Astrocyte (in vitro differentiated cells and primary cell): ENCODE results near the gene HIRA. TPM values are rescaled to one million over a fixed set of nuclear protein-coding genes. Genes with fewer than 3 reads are reported as not detected.

Source experiments
- DNase-seq: peaks from one replicate; pipeline ENCODE4 v3.0.0-alpha.2; 2010; ENCODE audit warnings: low read depth
- FAIRE-seq: peaks from 2 replicates; lab custom pipeline; 2011; peaks lifted over from hg19 to GRCh38; lab: Jason Lieb, UNC
- H2AFZ ChIP-seq: 2 replicates; pipeline ENCODE4 v1.6.0; 2012; ENCODE audit warnings: low read depth, low read length, inconsistent platforms
- H3K27ac ChIP-seq: 2 replicates; pipeline ENCODE4 v1.5.1; 2011; ENCODE audit warnings: low read depth, low read length, inconsistent platforms
- H3K27me3 ChIP-seq: 2 replicates; pipeline ENCODE4 v1.6.0; 2011; ENCODE audit warnings: low read length, inconsistent platforms; ENCODE audit not compliant: insufficient read depth
- H3K36me3 ChIP-seq: 2 replicates; pipeline ENCODE4 v1.5.1; 2011; ENCODE audit warnings: low read length, inconsistent platforms; ENCODE audit not compliant: insufficient read depth
- H3K4me1 ChIP-seq: 2 replicates; pipeline ENCODE4 v1.5.1; 2011; ENCODE audit warnings: low read length, inconsistent platforms; ENCODE audit not compliant: insufficient read depth
- H3K4me2 ChIP-seq: 2 replicates; pipeline ENCODE4 v1.6.0; 2012; ENCODE audit warnings: low read length, inconsistent platforms
- H3K4me3 ChIP-seq: 2 replicates; pipeline ENCODE4 v1.5.1; 2011; ENCODE audit warnings: low read depth, mild to moderate bottlenecking, low read length, inconsistent platforms; ENCODE audit not compliant: insufficient read depth
- H3K79me2 ChIP-seq: 2 replicates; pipeline ENCODE4 v1.6.0; 2012; ENCODE audit warnings: mild to moderate bottlenecking, low read length, inconsistent platforms; ENCODE audit not compliant: insufficient read depth
- H3K9ac ChIP-seq: 2 replicates; pipeline ENCODE4 v1.6.0; 2012; ENCODE audit warnings: mild to moderate bottlenecking, low read length, inconsistent platforms
- H3K9me3 ChIP-seq: 2 replicates; pipeline ENCODE4 v1.5.1; 2012; ENCODE audit warnings: low read depth, mild to moderate bottlenecking, low read length, inconsistent platforms; ENCODE audit not compliant: insufficient read depth
- H4K20me1 ChIP-seq: 2 replicates; pipeline ENCODE4 v1.6.0; 2012; ENCODE audit warnings: low read length, inconsistent platforms; ENCODE audit not compliant: insufficient read depth
- H3K27ac Mint-ChIP-seq: one replicate; pipeline ENCODE4 v1.8.0; 2021; ENCODE audit warnings: mild to moderate bottlenecking, mixed read lengths; ENCODE audit not compliant: unreplicated experiment
- H3K27me3 Mint-ChIP-seq: one replicate; pipeline ENCODE4 v1.8.0; 2021; ENCODE audit warnings: low read depth, mixed read lengths; ENCODE audit not compliant: unreplicated experiment
- H3K36me3 Mint-ChIP-seq: one replicate; pipeline ENCODE4 v1.8.0; 2021; ENCODE audit warnings: low read depth, mixed read lengths; ENCODE audit not compliant: unreplicated experiment
- H3K4me1 Mint-ChIP-seq: one replicate; pipeline ENCODE4 v1.8.0; 2021; ENCODE audit warnings: low read depth, mixed read lengths; ENCODE audit not compliant: unreplicated experiment
- H3K4me3 Mint-ChIP-seq: one replicate; pipeline ENCODE4 v1.8.0; 2021; ENCODE audit warnings: mild to moderate bottlenecking, moderate library complexity, mixed read lengths; ENCODE audit not compliant: unreplicated experiment
- H3K9me3 Mint-ChIP-seq: one replicate; pipeline ENCODE4 v1.8.0; 2021; ENCODE audit warnings: mild to moderate bottlenecking, mixed read lengths; ENCODE audit not compliant: unreplicated experiment
- CTCF ChIP-seq: IDR thresholded peaks from 2 replicates; pipeline ENCODE4 v1.5.1; 2011; ENCODE audit warnings: low read depth, mild to moderate bottlenecking, inconsistent platforms, low read length, moderate library complexity; ENCODE audit not compliant: insufficient read depth
- EZH2 ChIP-seq: IDR thresholded peaks from 2 replicates; pipeline ENCODE4 v1.6.1; 2012; ENCODE audit warnings: mild to moderate bottlenecking, low read length, inconsistent platforms; ENCODE audit not compliant: insufficient read depth
- total RNA-seq: library from RNA; stranded (reverse); gene quantifications from 2 replicates; pipeline ENCODE4 v1.2.1, GENCODE V29; 2021

Gene HIRA
- total RNA-seq, 1 donor from 2014 or later: 31.1 TPM

- Histone ChIP-seq H3K79me2 (peaks cover 98% of the 10 kb centered on the region), H3K27ac (no peak overlapping the region), H3K4me3 (no peak overlapping the region), H3K4me2 (no peak overlapping the region), H3K27me3 (no peaks in the 10 kb centered on the region), H3K36me3 (no peaks in the 10 kb centered on the region), H3K9me3 (no peaks in the 10 kb centered on the region), H4K20me1 (peaks cover 89% of the 10 kb centered on the region), H3K9ac (no peak overlapping the region), H3K4me1 (peaks cover 15% of the 10 kb centered on the region), H2AFZ (no peak overlapping the region)
- Mint-ChIP-seq H3K4me3 (no peak overlapping the region), H3K27me3 (no peaks in the 10 kb centered on the region), H3K36me3 (peaks cover 3% of the 10 kb centered on the region), H3K4me1 (peaks cover 23% of the 10 kb centered on the region), H3K27ac (no peak overlapping the region), H3K9me3 (no peaks in the 10 kb centered on the region)
- FAIRE-seq (no peak), DNase-seq (no peak)
- no peak for TF ChIP-seq EZH2
- TF ChIP-seq CTCF: no peak
These were observed 11.9 kb downstream of the HIRA start for GRCh38 chr22:19419464-19420178.

DNA sequence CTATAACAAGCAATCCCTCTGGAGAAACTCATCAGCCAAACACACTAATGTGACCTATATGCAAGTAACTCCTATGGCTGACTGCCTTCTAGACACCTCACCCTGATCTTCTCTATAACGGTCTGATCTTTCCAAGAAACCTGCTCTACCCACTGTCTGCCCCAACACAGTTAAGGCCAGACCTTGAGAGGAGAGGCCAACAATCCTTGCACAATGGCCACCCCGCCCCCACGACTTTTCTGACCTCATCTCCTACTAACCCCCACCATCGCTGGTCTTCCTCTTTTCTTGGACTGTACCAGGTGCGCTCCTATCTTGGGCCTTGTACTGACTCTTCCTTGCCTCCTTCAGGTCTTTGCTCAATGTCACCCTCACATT lies 12.5 kb downstream of the HIRA start:
- peaks cover 15% of the 10 kb centered on the region for H3K4me1 ChIP-seq
- H3K9ac ChIP-seq: no peak overlapping the region
- no peak overlapping the region for H2AFZ ChIP-seq
- no peaks in the 10 kb centered on the region for H3K27me3 Mint-ChIP-seq
- H3K79me2 ChIP-seq: peaks cover 98% of the 10 kb centered on the region
- no peak overlapping the region for H3K4me3 ChIP-seq
- H3K27ac ChIP-seq: no peak overlapping the region
- H3K27me3 ChIP-seq: no peaks in the 10 kb centered on the region
- FAIRE-seq (no peak), DNase-seq (no peak)
- H3K4me2 ChIP-seq: no peak overlapping the region
- H3K4me1 Mint-ChIP-seq: peaks cover 23% of the 10 kb centered on the region
- peaks cover 3% of the 10 kb centered on the region for H3K36me3 Mint-ChIP-seq
- H3K4me3 Mint-ChIP-seq: no peak overlapping the region
- TF ChIP-seq CTCF (no peak), EZH2 (no peak)
- no peaks in the 10 kb centered on the region for H3K9me3 Mint-ChIP-seq
- no peaks in the 10 kb centered on the region for H3K9me3 ChIP-seq
- peaks cover 87% of the 10 kb centered on the region for H4K20me1 ChIP-seq
- H3K36me3 ChIP-seq: no peaks in the 10 kb centered on the region
- H3K27ac Mint-ChIP-seq: no peak overlapping the region

DNA sequence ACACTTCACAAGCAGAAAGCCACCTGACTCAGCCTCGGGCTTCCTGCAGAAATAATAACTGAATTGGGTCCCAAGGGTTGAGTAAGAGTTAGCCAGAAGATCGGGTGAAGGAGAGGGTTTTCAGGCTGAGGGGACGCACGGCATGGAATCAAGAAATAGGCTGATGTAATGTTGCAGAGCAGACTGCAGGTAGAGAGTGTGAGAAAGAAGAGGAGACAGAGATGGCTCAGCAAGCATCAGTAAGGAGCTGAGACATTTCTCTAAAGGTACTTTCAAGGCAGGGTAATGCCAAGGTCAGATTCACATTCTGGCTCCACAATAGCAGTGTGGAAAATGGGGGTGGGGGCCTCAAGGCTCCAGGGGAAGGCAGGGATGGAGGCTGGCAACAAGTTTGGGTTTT lies 18.6 kb downstream of the HIRA start:
- no peak overlapping the region for H3K4me2 ChIP-seq
- H3K27ac ChIP-seq: no peak overlapping the region
- DNase-seq: no peak
- Mint-ChIP-seq H3K4me3 (no peak overlapping the region), H3K9me3 (no peaks in the 10 kb centered on the region), H3K36me3 (peaks cover 21% of the 10 kb centered on the region), H3K4me1 (peaks cover 8% of the 10 kb centered on the region), H3K27me3 (no peaks in the 10 kb centered on the region), H3K27ac (no peak overlapping the region)
- no peak overlapping the region for H3K9ac ChIP-seq
- FAIRE-seq: no peak
- H3K36me3 ChIP-seq: no peaks in the 10 kb centered on the region
- no peaks in the 10 kb centered on the region for H3K9me3 ChIP-seq
- peaks cover 78% of the 10 kb centered on the region for H3K79me2 ChIP-seq
- no peak for TF ChIP-seq EZH2
- no peak for TF ChIP-seq CTCF
- no peak overlapping the region for H3K4me3 ChIP-seq
- peaks cover 77% of the 10 kb centered on the region for H4K20me1 ChIP-seq
- no peak overlapping the region for H2AFZ ChIP-seq
- H3K4me1 ChIP-seq: no peaks in the 10 kb centered on the region
- H3K27me3 ChIP-seq: no peaks in the 10 kb centered on the region
